HG02970 (cell line): Measurements from ENCODE around the gene TARBP2.

ENCODE experiments used
- ATAC-seq: cut with Tn5 transposase; IDR thresholded peaks from one replicate; pipeline ENCODE4 v1.9.1; 2021; ENCODE audit warnings: mild to moderate bottlenecking, moderate library complexity, moderate number of reproducible peaks; ENCODE audit not compliant: unreplicated experiment, low FRiP score

Gene TARBP2

DNA sequence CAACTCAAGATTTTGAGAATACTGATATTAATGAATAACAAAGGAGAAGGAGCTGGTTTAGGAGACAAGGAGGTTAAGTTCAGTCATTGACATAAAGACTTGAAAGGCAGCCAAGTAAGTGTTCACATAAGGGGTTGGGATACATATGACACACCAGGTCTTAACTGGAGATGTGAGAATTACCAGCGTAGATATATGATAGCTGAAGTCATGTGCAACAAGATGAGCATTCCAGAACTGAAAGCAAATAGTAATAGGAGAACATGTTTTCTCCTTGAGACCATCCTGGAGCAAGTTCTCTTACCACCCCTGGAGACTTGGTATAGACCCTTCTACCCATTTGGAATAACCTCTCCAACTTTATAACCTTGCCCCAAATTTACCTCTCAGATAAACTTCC, 49.5 kb downstream of the TARBP2 start:
- no peak for ATAC-seq

DNA sequence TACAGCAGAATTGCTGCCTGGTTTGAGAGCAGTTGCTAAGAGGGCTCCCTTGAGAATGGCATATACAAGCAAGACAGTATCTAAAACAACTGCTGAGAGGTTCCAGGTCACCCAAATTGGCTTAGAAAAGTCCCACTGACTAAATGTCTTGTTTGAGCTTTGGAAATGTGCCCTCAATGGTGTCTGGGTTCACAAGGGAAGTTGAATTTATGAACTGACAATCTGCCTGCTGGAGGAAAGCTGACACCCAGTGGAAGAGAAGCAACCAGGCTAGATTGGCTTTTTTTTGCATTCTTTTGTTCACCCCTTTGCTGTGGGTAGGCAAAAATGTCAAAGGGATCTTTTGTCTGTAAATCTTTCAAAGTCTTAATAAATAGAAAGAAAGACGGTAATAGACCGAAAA, 50.8 kb downstream of the TARBP2 start:
- ATAC-seq = no peak

DNA sequence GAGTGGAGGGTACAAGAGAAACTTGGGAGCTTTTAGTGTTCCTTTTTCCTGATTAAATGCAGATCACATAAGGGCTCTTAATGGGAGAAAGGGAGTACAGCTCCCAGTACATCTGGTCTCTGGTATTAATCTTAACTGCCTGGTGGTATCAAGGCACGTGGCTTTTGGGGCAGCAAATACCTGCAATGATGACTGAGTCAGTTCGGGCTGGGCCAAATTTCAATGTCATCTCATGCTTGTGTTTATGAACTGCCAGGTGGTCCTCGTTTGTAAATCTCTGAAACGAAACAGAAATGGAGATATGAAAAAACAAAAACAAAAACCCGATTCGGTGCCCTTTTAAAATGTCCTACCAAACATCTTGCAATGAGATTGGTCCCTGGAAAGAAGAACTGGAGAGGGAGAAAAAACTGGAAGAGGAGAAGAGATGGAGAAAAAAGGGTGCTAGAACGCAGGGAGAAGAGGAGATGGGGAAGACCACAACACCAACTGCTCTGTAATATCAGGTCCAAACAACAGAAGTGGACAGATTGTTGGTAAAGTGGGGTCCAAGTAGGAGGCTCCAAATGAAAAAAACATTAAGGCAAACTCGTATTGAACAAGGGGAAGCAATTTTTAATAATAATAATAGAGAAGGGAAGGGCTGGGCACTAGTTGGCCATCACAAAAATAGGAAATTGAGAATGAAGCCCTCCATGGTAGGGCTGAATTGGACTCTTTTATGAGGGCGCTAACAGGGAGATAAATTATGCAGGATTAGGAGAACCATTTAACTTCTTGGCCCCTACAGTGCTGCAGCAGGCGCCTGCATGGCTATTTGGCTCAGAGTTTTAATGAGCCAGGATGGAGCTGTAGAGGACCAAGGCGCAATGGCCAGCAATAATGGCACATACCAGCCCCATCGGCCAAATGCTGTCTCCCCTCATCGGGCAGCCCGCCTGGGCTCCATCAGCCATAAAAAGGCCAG, 51.6 kb downstream of the TARBP2 start:
- ATAC-seq = no peak
